HCT116 (cell line): ENCODE measurements around the gene PCP4. TPM values are rescaled to one million over a fixed set of nuclear protein-coding genes. Genes with fewer than 3 reads are reported as not detected.

ENCODE experiments used
- ATAC-seq: fragments of 200-7000 bp; cut with Tn5 transposase; 2 replicates; pipeline ENCODE4 v1.9.1; 2020; ENCODE audit warnings: mild to moderate bottlenecking, moderate library complexity
- BruUV-seq: library from RNA; stranded (reverse); fragments of 400-500 nt; replicated peaks from 2 replicates; lab custom pipeline; 2021; lab: Mats Ljungman, UMichigan
- CTCF ChIA-PET: fragments of 300-600 bp; sonication (Branson Sonifier 250); formaldehyde crosslinking; loops from one replicate; lab custom pipeline; 2021; ENCODE audit warnings: antibody characterized with exemption; lab: Charles Lee
- POLR2A ChIA-PET: fragments of 300-600, 350-600 bp; sonication (Branson Sonifier 250); formaldehyde crosslinking; loops from one replicate; lab custom pipeline; 2021; ENCODE audit warnings: antibody characterized with exemption; lab: Charles Lee
- RAD21 ChIA-PET, 2 experiments: fragments of 300-600 bp; sonication (Branson Sonifier 250); formaldehyde crosslinking; loops; one replicate each; lab custom pipeline; 2023; ENCODE audit warnings: low total read pairs in 2 of 2; ENCODE audit not compliant: uncharacterized antibody in 2 of 2, unreplicated experiment in 2 of 2, low non-redundant PET in 1 of 2; lab: Charles Lee
- DNase-seq: peaks from one replicate; pipeline ENCODE4 v3.0.0-alpha.2; 2010; ENCODE audit warnings: low read depth, low spot score
- H2AFZ ChIP-seq: fragments of 200-600 bp; shearing (Covaris generic), sonication (generic); 2 replicates; pipeline ENCODE4 v1.6.1; 2017; ENCODE audit warnings: low read depth, mixed run types, mixed read lengths, antibody characterized with exemption, low read length; ENCODE audit not compliant: poor library complexity, severe bottlenecking
- H3K27ac ChIP-seq: 2 replicates; pipeline ENCODE4 v1.5.1; 2012; ENCODE audit warnings: low read depth, low read length
- H3K27me3 ChIP-seq: fragments of 200-600 bp; sonication (generic); 2 replicates; pipeline ENCODE4 v1.6.1; 2016; ENCODE audit warnings: mixed run types, low read length, mixed read lengths; ENCODE audit not compliant: insufficient read depth
- H3K36me3 ChIP-seq, 2 experiments: fragments of 200-500 bp in 1 of 2; fragments of 200-600 bp in 1 of 2; sonication (Bioruptor generic) in 1 of 2; sonication (generic) in 1 of 2; 2 replicates each; pipeline versions ENCODE4 v1.5.1 to v1.6.1; 2014 to 2016; ENCODE audit warnings: low read length in 2 of 2, inconsistent platforms in 1 of 2, mixed read lengths in 1 of 2, mixed run types in 1 of 2; ENCODE audit not compliant: insufficient read depth in 2 of 2, control insufficient read depth in 1 of 2
- H3K4me1 ChIP-seq, 2 experiments: fragments of 200-600 bp in 1 of 2; sonication (generic) in 1 of 2; 2 replicates each; pipeline versions ENCODE4 v1.5.1 to v1.6.1; 2012 to 2017; ENCODE audit warnings: low read length in 2 of 2, inconsistent platforms in 1 of 2, mild to moderate bottlenecking in 1 of 2, mixed read lengths in 1 of 2, mixed run types in 1 of 2, moderate library complexity in 1 of 2; ENCODE audit not compliant: insufficient read depth in 2 of 2, control insufficient read depth in 1 of 2
- H3K4me2 ChIP-seq: fragments of 200-600 bp; sonication (generic); 2 replicates; pipeline ENCODE4 v1.6.1; 2017; ENCODE audit warnings: mixed run types, low read length, mixed read lengths
- H3K4me3 ChIP-seq, 2 experiments: fragments of 200-600 bp in 1 of 2; sonication (generic) in 1 of 2; replicated peaks in 1 of 2; 2 replicates each; pipeline ENCODE4 v1.5.1; 2011 to 2016; ENCODE audit warnings: low read length in 2 of 2, control low read depth in 1 of 2, low read depth in 1 of 2, mild to moderate bottlenecking in 1 of 2, mixed read lengths in 1 of 2, mixed run types in 1 of 2
- H3K79me2 ChIP-seq: fragments of 200-600 bp; sonication (generic); 2 replicates; pipeline ENCODE4 v1.6.1; 2017; ENCODE audit warnings: mild to moderate bottlenecking, mixed run types, low read length, moderate library complexity, mixed read lengths; ENCODE audit not compliant: insufficient read depth
- H3K9ac ChIP-seq: fragments of 200-600 bp; sonication (generic); 2 replicates; pipeline ENCODE4 v1.6.1; 2016; ENCODE audit warnings: low read length, mixed read lengths
- H3K9me2 ChIP-seq: fragments of 200-600 bp; sonication (generic), shearing (Covaris generic); 2 replicates; pipeline ENCODE4 v1.6.1; 2017; ENCODE audit warnings: mixed run types, mild to moderate bottlenecking, moderate library complexity; ENCODE audit not compliant: insufficient read depth
- H3K9me3 ChIP-seq, 2 experiments: fragments of 200-500 bp in 1 of 2; fragments of 200-600 bp in 1 of 2; sonication (Bioruptor generic) in 1 of 2; sonication (generic) in 1 of 2; 2 replicates each; pipeline ENCODE4 v1.6.1; 2014 to 2017; ENCODE audit warnings: low read length in 2 of 2, mixed read lengths in 2 of 2, inconsistent platforms in 1 of 2, low read depth in 1 of 2, mild to moderate bottlenecking in 1 of 2, mixed run types in 1 of 2, moderate library complexity in 1 of 2; ENCODE audit not compliant: control insufficient read depth in 1 of 2, insufficient read depth in 1 of 2
- H4K20me1 ChIP-seq: fragments of 200-600 bp; sonication (generic), shearing (Covaris generic); 2 replicates; pipeline ENCODE4 v1.6.1; 2017; ENCODE audit warnings: mixed run types, mild to moderate bottlenecking, moderate library complexity; ENCODE audit not compliant: insufficient read depth
- CEBPB ChIP-seq: IDR thresholded peaks from 2 replicates; pipeline ENCODE4 v1.6.1; 2012; ENCODE audit warnings: low read depth
- EGR1 ChIP-seq: IDR thresholded peaks from 2 replicates; pipeline ENCODE4 v1.6.1; 2012; ENCODE audit warnings: low read depth
- ELF1 ChIP-seq: IDR thresholded peaks from 2 replicates; pipeline ENCODE4 v1.6.1; 2012; ENCODE audit warnings: low read depth, borderline replicate concordance
- EZH2 ChIP-seq: fragments of 200-600 bp; sonication (generic); IDR thresholded peaks from 2 replicates; pipeline ENCODE4 v1.6.1; 2017; ENCODE audit warnings: antibody characterized with exemption, mixed run types
- EZH2phosphoT487 ChIP-seq: fragments of 200-600 bp; IDR thresholded peaks from 2 replicates; pipeline ENCODE4 v1.6.1; 2018; ENCODE audit warnings: antibody characterized with exemption, borderline replicate concordance
- FOSL1 ChIP-seq: IDR thresholded peaks from 2 replicates; pipeline ENCODE4 v1.6.1; 2012; ENCODE audit warnings: low read depth
- JUND ChIP-seq: IDR thresholded peaks from 2 replicates; pipeline ENCODE4 v1.6.1; 2012
- POLR2AphosphoS5 ChIP-seq: IDR thresholded peaks from 2 replicates; pipeline ENCODE4 v1.6.1; 2011; ENCODE audit warnings: mild to moderate bottlenecking, low read depth, low read length, moderate library complexity
- SRF ChIP-seq: IDR thresholded peaks from 2 replicates; pipeline ENCODE4 v1.6.1; 2012; ENCODE audit warnings: low read depth
- TCF7L2 ChIP-seq: IDR thresholded peaks from 2 replicates; pipeline ENCODE4 v1.7.0; 2011; ENCODE audit warnings: borderline replicate concordance, inconsistent platforms; ENCODE audit not compliant: insufficient read depth, insufficient read length; ENCODE audit errors: extremely low read depth
- ZFX ChIP-seq: fragments of 450-650 bp; IDR thresholded peaks from 2 replicates; pipeline ENCODE4 v1.6.1; 2017
- intact Hi-C: fragments of 100-400 bp; cut with micrococcal nuclease; formaldehyde crosslinking; loops from 2 replicates; pipeline ENCODE4 v1.10.0; 2022
- total RNA-seq: library from RNA; stranded (reverse); gene quantifications from one replicate; pipeline ENCODE4 v1.2.1, GENCODE V29; 2021; ENCODE audit not compliant: unreplicated experiment
- TF ChIP-seq, protein P1 (sequence below): IDR thresholded peaks from 2 replicates; pipeline ENCODE4 v1.6.1; 2012
- TF ChIP-seq, protein P2 (sequence below): IDR thresholded peaks from 2 replicates; pipeline ENCODE4 v1.6.1; 2012; ENCODE audit warnings: low read depth

The PCP4 gene
- total RNA-seq, 1 experiment from 2014 or later, result not detected

DNA sequence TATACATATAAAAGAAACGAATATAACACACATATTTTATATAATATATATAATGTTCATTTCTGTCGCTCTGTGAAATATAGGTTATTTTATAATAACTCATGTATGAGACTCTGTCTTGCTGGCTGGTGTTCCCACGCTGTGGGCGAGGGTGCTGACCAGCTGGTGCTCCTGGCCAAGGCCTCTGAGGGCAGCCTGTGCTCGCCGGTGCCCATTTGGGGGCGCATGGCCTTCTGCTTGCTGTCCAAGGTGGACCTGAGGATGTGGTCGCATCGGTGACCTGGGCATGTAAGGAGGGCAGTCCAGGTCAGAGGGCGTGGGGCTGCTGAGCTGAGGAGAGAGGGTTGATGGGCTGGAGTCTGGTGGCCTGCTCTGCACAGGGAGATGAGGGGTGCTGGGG is 1.1 kb upstream of the PCP4 start:
- no peak overlapping the region for H3K27ac ChIP-seq
- H4K20me1 ChIP-seq, result no peaks in the 10 kb centered on the region
- DNase-seq (no peak), ATAC-seq (no peak)
- no TSS peak for BruUV-seq
- H3K9ac ChIP-seq, result no peak overlapping the region
- H3K27me3 ChIP-seq, result 0 out of 2 replicates have a peak, but pooled peaks cover 4% of the 10 kb centered on the region
- CTCF ChIA-PET, result no interaction called here
- H3K36me3 ChIP-seq, result no peaks in the 10 kb centered on the region
- RAD21 ChIA-PET, result no interaction called here
- intact Hi-C loops, result loop anchor here (2.0 kb wide), 1 partner anchor 255 kb away; no protein-coding TSS in a partner anchor
- POLR2A ChIA-PET, result no interaction called here
- no peaks in the 10 kb centered on the region for H3K9me2 ChIP-seq
- no peaks in the 10 kb centered on the region for H3K9me3 ChIP-seq
- no peak overlapping the region for H3K4me2 ChIP-seq
- H3K4me3 ChIP-seq, result no peak overlapping the region
- no peak overlapping the region for H2AFZ ChIP-seq
- no peaks in the 10 kb centered on the region for H3K4me1 ChIP-seq
- H3K79me2 ChIP-seq, result no peaks in the 10 kb centered on the region
- TF ChIP-seq EZH2, result no peak
- TF ChIP-seq, protein P1, sequence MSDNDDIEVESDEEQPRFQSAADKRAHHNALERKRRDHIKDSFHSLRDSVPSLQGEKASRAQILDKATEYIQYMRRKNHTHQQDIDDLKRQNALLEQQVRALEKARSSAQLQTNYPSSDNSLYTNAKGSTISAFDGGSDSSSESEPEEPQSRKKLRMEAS, result no peak
- no peak for TF ChIP-seq ELF1
- no peak for TF ChIP-seq JUND
- TF ChIP-seq FOSL1, result no peak
- TF ChIP-seq POLR2AphosphoS5, result no peak
- TF ChIP-seq ZFX, result no peak
- no peak for TF ChIP-seq CEBPB
- TF ChIP-seq EGR1, result no peak
- no peak for TF ChIP-seq EZH2phosphoT487
- no peak for TF ChIP-seq TCF7L2
- TF ChIP-seq, protein P2, sequence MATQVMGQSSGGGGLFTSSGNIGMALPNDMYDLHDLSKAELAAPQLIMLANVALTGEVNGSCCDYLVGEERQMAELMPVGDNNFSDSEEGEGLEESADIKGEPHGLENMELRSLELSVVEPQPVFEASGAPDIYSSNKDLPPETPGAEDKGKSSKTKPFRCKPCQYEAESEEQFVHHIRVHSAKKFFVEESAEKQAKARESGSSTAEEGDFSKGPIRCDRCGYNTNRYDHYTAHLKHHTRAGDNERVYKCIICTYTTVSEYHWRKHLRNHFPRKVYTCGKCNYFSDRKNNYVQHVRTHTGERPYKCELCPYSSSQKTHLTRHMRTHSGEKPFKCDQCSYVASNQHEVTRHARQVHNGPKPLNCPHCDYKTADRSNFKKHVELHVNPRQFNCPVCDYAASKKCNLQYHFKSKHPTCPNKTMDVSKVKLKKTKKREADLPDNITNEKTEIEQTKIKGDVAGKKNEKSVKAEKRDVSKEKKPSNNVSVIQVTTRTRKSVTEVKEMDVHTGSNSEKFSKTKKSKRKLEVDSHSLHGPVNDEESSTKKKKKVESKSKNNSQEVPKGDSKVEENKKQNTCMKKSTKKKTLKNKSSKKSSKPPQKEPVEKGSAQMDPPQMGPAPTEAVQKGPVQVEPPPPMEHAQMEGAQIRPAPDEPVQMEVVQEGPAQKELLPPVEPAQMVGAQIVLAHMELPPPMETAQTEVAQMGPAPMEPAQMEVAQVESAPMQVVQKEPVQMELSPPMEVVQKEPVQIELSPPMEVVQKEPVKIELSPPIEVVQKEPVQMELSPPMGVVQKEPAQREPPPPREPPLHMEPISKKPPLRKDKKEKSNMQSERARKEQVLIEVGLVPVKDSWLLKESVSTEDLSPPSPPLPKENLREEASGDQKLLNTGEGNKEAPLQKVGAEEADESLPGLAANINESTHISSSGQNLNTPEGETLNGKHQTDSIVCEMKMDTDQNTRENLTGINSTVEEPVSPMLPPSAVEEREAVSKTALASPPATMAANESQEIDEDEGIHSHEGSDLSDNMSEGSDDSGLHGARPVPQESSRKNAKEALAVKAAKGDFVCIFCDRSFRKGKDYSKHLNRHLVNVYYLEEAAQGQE, result no peak
- TF ChIP-seq SRF, result no peak
